Tibial nerve (tissue), 4 donors: Measurements from ENCODE around the gene F10. TPM values are rescaled to one million over a fixed set of nuclear protein-coding genes. Genes with fewer than 3 reads are reported as not detected.

Experiments used
- DNase-seq, 2 donors: peaks; one replicate each; pipeline ENCODE4 v3.0.0-alpha.2; 2019; ENCODE audit warnings: low spot score in 2 of 2
- H3K27ac ChIP-seq, 4 donors: fragments of 200-600 bp; sonication (generic) in 3 of 4; one replicate each; pipeline ENCODE4 v1.5.1; 2017 to 2019; ENCODE audit warnings: mild to moderate bottlenecking in 1 of 4
- H3K27me3 ChIP-seq, 2 donors: fragments of 200-600 bp; sonication (generic) in 1 of 2; one replicate each; pipeline versions ENCODE4 v1.5.1 to v1.6.0; 2017 to 2019
- H3K36me3 ChIP-seq, 3 donors: fragments of 200-600 bp; sonication (generic); one replicate each; pipeline ENCODE4 v1.5.1; 2018 to 2019
- H3K4me1 ChIP-seq, 4 donors: fragments of 200-600 bp; sonication (generic) in 3 of 4; one replicate each; pipeline ENCODE4 v1.5.1; 2017 to 2019
- H3K4me3 ChIP-seq, 4 donors: fragments of 200-600 bp; sonication (generic) in 3 of 4; one replicate each; pipeline ENCODE4 v1.5.1; 2017 to 2019; ENCODE audit warnings: mild to moderate bottlenecking in 1 of 4, moderate library complexity in 1 of 4
- H3K9me3 ChIP-seq, 4 donors: fragments of 200-600 bp; sonication (generic) in 3 of 4; one replicate each; pipeline ENCODE4 v1.5.1; 2017 to 2019
- EP300 ChIP-seq, 2 donors: sonication (generic); formaldehyde crosslinking; IDR thresholded peaks; one replicate each; pipeline ENCODE4 v1.6.1; 2017; ENCODE audit warnings: antibody characterized with exemption in 2 of 2, mild to moderate bottlenecking in 1 of 2
- POLR2A ChIP-seq, 2 donors: fragments of 450-650 bp; IDR thresholded peaks; one replicate each; pipeline ENCODE4 v1.6.1; 2017; ENCODE audit warnings: antibody characterized with exemption in 2 of 2, mild to moderate bottlenecking in 2 of 2, moderate library complexity in 2 of 2
- WGBS, 2 donors: methylation state at CpG; one replicate each; pipeline ENCODE4 v1.1.5; 2018; 5-methylcytosine and 5-hydroxymethylcytosine counted together
- total RNA-seq, 4 donors: library from RNA; depleted of rRNA; stranded (reverse); fragments of >200 nt; gene quantifications; one replicate each; pipeline ENCODE4 v1.1.0, GENCODE V29; 2016
- TF ChIP-seq, protein P1 (sequence below), 5 experiments: fragments of 200-600 bp in 3 of 5; fragments of 450-650 bp in 2 of 5; sonication (generic) in 3 of 5; IDR thresholded peaks; one replicate each; pipeline ENCODE4 v1.5.1; 2016 to 2019; ENCODE audit warnings: antibody characterized with exemption in 5 of 5, mild to moderate bottlenecking in 3 of 5, moderate library complexity in 2 of 5

F10 gene
- total RNA-seq, 4 donors from 2014 or later, result 12.0 to 44.3 (median 17.3) TPM

DNA sequence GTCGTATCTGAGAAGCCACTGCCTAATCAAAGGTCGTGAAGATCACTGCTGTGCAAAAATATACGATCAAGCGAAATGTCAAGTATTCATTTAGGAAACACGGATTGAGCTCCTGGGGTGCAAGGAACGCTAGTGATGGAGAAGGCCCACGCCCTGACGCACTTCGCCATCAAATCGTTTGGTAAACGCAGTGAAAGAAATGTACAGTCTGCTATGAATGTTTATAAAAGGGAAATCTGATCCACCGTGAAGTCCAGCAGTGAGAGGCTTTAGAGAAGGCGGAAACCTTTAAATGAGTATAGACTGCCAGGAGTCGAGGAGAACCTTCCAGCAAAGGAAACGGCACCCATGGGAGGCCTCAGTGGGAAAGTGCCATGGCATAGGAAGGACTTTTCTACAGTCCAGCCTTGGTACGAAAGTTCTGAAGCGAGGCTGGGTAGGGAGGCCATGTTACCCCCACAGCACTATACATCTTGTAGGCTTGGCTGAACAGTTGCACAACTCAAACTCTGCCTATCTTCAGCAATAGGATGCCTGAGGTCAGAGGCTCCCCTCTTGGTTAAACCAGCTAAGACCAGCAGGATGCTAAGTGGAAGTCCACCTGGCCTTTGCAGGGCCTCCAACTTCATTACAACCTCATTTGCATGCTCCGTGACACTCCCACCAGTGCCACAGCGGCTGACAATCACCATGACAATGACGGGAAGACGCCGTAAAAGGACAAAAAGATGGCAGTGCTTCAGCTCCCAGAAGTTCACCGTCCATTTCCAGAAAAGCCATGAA lies 65.5 kb downstream of the F10 start:
- H3K4me1 ChIP-seq, result peaks cover 0 to 3% (median 0%) of the 10 kb centered on the region in 4 donors

DNA sequence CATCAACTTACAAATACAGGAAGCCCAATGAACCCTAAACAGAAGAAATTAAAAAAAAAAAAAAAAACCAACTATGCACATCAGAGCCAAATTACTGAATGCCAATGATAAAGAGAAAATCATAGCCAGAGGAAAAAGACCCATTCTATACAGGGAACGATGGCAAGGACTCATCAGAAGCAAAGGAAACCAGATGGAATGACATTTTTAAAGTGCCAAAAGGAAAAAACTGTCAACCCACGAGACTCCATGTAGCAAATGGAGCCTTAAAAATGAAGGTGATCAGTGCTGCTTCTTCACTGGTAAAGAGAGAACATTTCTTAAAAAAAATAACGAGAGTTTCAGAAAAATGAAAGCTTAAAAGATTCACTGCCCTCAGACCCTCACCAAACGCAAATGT lies 67.6 kb downstream of the F10 start:
- WGBS, 2 donors, result 78 to 85% methylated on average over 4 of the region's 4 CpGs
- Histone ChIP-seq H3K4me3 (no peak overlapping the region), H3K9me3 (no peaks in the 10 kb centered on the region), H3K27me3 (no peaks in the 10 kb centered on the region), H3K36me3 (peaks cover 0 to 88% (median 0%) of the 10 kb centered on the region in 3 donors), H3K4me1 (peaks cover 0 to 3% (median 0%) of the 10 kb centered on the region in 4 donors), H3K27ac (no peak overlapping the region)
- TF ChIP-seq, protein P1, sequence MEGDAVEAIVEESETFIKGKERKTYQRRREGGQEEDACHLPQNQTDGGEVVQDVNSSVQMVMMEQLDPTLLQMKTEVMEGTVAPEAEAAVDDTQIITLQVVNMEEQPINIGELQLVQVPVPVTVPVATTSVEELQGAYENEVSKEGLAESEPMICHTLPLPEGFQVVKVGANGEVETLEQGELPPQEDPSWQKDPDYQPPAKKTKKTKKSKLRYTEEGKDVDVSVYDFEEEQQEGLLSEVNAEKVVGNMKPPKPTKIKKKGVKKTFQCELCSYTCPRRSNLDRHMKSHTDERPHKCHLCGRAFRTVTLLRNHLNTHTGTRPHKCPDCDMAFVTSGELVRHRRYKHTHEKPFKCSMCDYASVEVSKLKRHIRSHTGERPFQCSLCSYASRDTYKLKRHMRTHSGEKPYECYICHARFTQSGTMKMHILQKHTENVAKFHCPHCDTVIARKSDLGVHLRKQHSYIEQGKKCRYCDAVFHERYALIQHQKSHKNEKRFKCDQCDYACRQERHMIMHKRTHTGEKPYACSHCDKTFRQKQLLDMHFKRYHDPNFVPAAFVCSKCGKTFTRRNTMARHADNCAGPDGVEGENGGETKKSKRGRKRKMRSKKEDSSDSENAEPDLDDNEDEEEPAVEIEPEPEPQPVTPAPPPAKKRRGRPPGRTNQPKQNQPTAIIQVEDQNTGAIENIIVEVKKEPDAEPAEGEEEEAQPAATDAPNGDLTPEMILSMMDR (IDR thresholded peaks at IDR 0.05), result no peak
- TF ChIP-seq EP300 (IDR thresholded peaks at IDR 0.05), result no peak
- no peak for TF ChIP-seq POLR2A (IDR thresholded peaks at IDR 0.05)
- DNase-seq, result no peak

More for the DNA sequence above, 65.5 kb downstream of the F10 start:
- WGBS, 2 donors, result 92 to 93% methylated on average over 23 of the region's 23 CpGs
- Histone ChIP-seq H3K9me3 (no peaks in the 10 kb centered on the region), H3K27ac (peak overlapping the region in 2 of 4 donors; percentile 49 to 70), H3K27me3 (no peaks in the 10 kb centered on the region), H3K36me3 (peaks cover 0 to 88% (median 0%) of the 10 kb centered on the region in 3 donors), H3K4me3 (no peak overlapping the region)
- TF ChIP-seq EP300 (IDR thresholded peaks at IDR 0.05), result no peak
- no peak for TF ChIP-seq POLR2A (IDR thresholded peaks at IDR 0.05)
- TF ChIP-seq, protein P1 (IDR thresholded peaks at IDR 0.05), result no peak
- DNase-seq, result no peak

DNA sequence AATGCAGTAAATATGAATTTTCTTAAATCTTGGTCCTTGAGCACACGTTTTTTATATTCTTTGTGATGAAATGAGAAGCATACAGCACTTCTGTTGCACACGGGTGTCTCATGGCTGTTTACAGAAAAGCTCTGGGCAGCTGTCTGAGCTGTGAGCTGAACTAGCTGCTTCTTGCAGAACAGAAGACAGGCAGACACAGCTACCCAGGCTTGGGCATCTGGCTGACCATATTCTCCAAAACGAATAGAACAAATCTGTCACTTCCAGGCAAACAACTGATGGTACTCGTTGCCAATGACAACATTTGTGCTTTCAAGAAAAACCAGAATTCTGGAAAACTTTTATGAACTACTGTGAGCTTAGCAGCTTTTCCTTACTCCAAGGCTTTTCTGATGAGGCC lies 69.7 kb downstream of the F10 start:
- Histone ChIP-seq H3K9me3 (no peaks in the 10 kb centered on the region), H3K27ac (no peak overlapping the region), H3K36me3 (peaks cover 0 to 98% (median 0%) of the 10 kb centered on the region in 3 donors), H3K4me3 (no peak overlapping the region), H3K4me1 (peaks cover 0 to 3% (median 0%) of the 10 kb centered on the region in 4 donors), H3K27me3 (no peaks in the 10 kb centered on the region)
- WGBS, 2 donors, result 82% methylated on average over 4 of the region's 4 CpGs
- DNase-seq, result no peak
- TF ChIP-seq EP300 (IDR thresholded peaks at IDR 0.05) (no peak), POLR2A (IDR thresholded peaks at IDR 0.05) (no peak)
- TF ChIP-seq, protein P1 (IDR thresholded peaks at IDR 0.05), result no peak

DNA sequence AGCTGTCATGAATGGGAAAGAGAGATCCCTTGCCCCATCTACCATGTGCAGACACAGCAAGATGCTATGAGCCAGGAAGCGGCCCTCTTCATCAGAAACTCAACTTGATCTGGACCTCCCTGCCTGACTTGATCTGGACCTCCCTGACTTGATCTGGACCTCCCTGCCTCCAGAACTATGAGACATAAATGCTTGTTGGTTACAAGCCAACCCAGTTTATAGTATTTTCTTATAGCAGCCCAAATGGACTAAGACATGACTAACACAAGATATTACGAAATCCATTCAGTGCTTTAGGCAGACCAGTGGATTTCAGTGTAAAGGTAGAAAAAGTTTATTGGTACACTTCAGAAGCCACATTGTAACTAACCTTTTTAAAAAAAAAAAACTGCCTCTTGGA lies 70.3 kb downstream of the F10 start:
- TF ChIP-seq, protein P1 (IDR thresholded peaks at IDR 0.05), result no peak
- TF ChIP-seq POLR2A (IDR thresholded peaks at IDR 0.05) (no peak), EP300 (IDR thresholded peaks at IDR 0.05) (no peak)
- no peak overlapping the region for H3K27ac ChIP-seq
- 91 to 93% methylated on average over 2 of the region's 2 CpGs for WGBS, 2 donors
- no peaks in the 10 kb centered on the region for H3K4me1 ChIP-seq
- DNase-seq, result no peak
- H3K4me3 ChIP-seq, result no peak overlapping the region
- H3K36me3 ChIP-seq, result peaks cover 0 to 98% (median 0%) of the 10 kb centered on the region in 3 donors
- H3K9me3 ChIP-seq, result no peaks in the 10 kb centered on the region
- no peaks in the 10 kb centered on the region for H3K27me3 ChIP-seq

DNA sequence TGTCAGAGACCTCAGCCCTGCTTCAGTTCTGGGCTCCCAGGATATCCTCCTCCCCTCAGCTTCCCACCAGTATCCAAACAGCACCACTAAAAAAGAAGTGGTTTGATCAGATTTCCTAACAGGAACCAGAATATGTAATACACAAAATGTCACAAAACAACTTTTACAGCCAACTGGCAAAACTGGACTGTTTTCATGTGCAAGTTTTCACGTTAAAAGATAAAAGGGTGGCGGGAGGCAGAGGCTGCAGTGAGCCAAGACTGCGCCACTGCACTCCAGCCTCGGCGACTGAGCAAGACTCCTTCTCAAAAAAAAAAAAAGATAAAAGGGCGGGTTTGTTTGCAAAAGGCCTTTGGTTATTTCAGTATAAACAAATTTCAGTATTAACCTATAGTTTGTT lies 72.8 kb downstream of the F10 start:
- TF ChIP-seq POLR2A (IDR thresholded peaks at IDR 0.05) (no peak), EP300 (IDR thresholded peaks at IDR 0.05) (no peak)
- TF ChIP-seq, protein P1 (IDR thresholded peaks at IDR 0.05), result no peak
- H3K36me3 ChIP-seq, result peaks cover 0 to 97% (median 0%) of the 10 kb centered on the region in 3 donors
- H3K4me1 ChIP-seq, result no peaks in the 10 kb centered on the region
- H3K4me3 ChIP-seq, result no peak overlapping the region
- no peak overlapping the region for H3K27ac ChIP-seq
- DNase-seq, result no peak
- WGBS, 2 donors, result 83 to 86% methylated on average over 6 of the region's 6 CpGs
- no peaks in the 10 kb centered on the region for H3K9me3 ChIP-seq
- H3K27me3 ChIP-seq, result no peaks in the 10 kb centered on the region
